K562 (cell line): ENCODE measurements around the gene MYH11. TPM values are rescaled to one million over a fixed set of nuclear protein-coding genes. Genes with fewer than 3 reads are reported as not detected.

ENCODE experiments used
- ASH1L ChIP-seq: fragments of 450-650 bp; IDR thresholded peaks from 2 replicates; pipeline ENCODE4 v1.6.1; 2018; ENCODE audit warnings: borderline replicate concordance, mild to moderate bottlenecking, low read depth; ENCODE audit not compliant: partially characterized antibody
- ATF1 ChIP-seq, 2 experiments: fragments of 450-650 bp in 1 of 2; IDR thresholded peaks; 2 replicates each; pipeline ENCODE4 v1.6.1; 2016; ENCODE audit warnings: missing compliant biosample characterization in 1 of 2, missing genetic modification characterization in 1 of 2
- MBD2 ChIP-seq: sonication (generic); IDR thresholded peaks from 2 replicates; pipeline ENCODE4 v1.6.1; 2016; ENCODE audit warnings: low read depth, borderline replicate concordance
- NFYB ChIP-seq: IDR thresholded peaks from 2 replicates; pipeline ENCODE4 v1.6.1; 2011; ENCODE audit warnings: mild to moderate bottlenecking, moderate library complexity; ENCODE audit not compliant: insufficient read length; ENCODE audit errors: extremely low read depth
- RBM25 ChIP-seq: fragments of 200-400 bp; formaldehyde crosslinking; IDR thresholded peaks from 2 replicates; pipeline ENCODE4 v1.6.1; 2018; ENCODE audit warnings: low read length, low read depth, moderate library complexity; ENCODE audit not compliant: severe bottlenecking
- TAL1 ChIP-seq: fragments of 450-650 bp; IDR thresholded peaks from 2 replicates; pipeline ENCODE4 v1.6.1; 2016; ENCODE audit warnings: mild to moderate bottlenecking
- ZNF586 ChIP-seq: fragments of 450-650 bp; formaldehyde crosslinking; conservative IDR thresholded peaks from 2 replicates; pipeline ENCODE4 v1.4.0; 2020; ENCODE audit warnings: mild to moderate bottlenecking, moderate library complexity
- polyA plus RNA-seq, 8 experiments: library from polyadenylated mRNA; depleted of rRNA in 4 of 8; stranded (reverse) in 5 of 8; unstranded in 3 of 8; fragments of >200 nt; fragmentation: Nextera tagmentation in 2 of 8; fragmentation: Illumina TruSeq in 1 of 8; extraction: Ambion mirVana in 2 of 8; extraction: Trizol in 1 of 8; gene quantifications; 2 replicates each; pipeline versions ENCODE4 v1.2.1 to v1.2.3, GENCODE V29; 2011 to 2014; ENCODE audit warnings: inconsistent platforms in 1 of 8, missing spikeins in 1 of 8
- total RNA-seq, 7 experiments: library from RNA; depleted of rRNA in 6 of 7; stranded (reverse); fragments of >200 nt in 6 of 7; fragmentation: Illumina TruSeq in 2 of 7; extraction: Trizol in 2 of 7; gene quantifications; 2 replicates each; pipeline versions ENCODE4 v1.2.1 to v1.2.3, GENCODE V29; 2011 to 2021; ENCODE audit warnings: low replicate concordance in 1 of 7
- TF ChIP-seq, protein P1 (sequence below): fragments of 450-650 bp; IDR thresholded peaks from 2 replicates; pipeline ENCODE4 v1.6.1; 2018; ENCODE audit not compliant: partially characterized antibody
- TF ChIP-seq, protein P2 (sequence below), 2 experiments: IDR thresholded peaks in 1 of 2; conservative IDR thresholded peaks in 1 of 2; 2 replicates each; pipeline ENCODE4 v1.6.1; 2016; ENCODE audit warnings: low read depth in 2 of 2, mild to moderate bottlenecking in 1 of 2, missing compliant biosample characterization in 1 of 2, missing genetic modification characterization in 1 of 2, moderate library complexity in 1 of 2

Gene MYH11
- total and polyA plus RNA-seq, 9 of the 15 experiments (the other 6 are each of a cell fraction or from before 2014, with no cell fraction given) = 0.05 to 0.47 (median 0.08) TPM; not detected in 5

DNA sequence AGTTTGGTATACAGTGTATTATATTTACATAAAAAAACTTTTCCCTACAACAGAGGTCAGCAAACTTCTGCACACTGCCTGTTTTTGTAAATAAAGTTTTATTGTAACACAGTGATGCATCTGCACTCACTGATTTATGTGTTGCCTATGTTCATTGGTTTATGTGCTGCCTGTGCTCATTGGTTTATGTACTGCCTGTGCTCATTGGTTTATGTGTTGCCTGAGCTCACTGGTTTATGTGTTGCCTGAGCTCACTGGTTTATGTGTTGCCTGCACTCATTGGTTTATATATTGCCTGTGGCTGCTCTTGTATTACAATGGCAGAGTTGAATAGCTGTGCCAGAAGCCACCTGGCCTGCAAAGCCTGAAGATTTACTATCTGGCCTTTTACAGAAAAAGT is 81.6 kb downstream of the MYH11 start (continued):
- TF ChIP-seq ZNF586 (CRISPR knock-in tag) (no peak), ATF1 (CRISPR knock-in tag; IDR thresholded peaks at IDR 0.05) (no peak; the same call in 1 of the 2 replicates), ATF1 (tag; IDR thresholded peaks at IDR 0.05) (peak; percentile 29; the same call in 1 of the 2 replicates), NFYB (peak; percentile 22), ASH1L (peak; percentile 25), TAL1 (no peak), MBD2 (0 out of 2 replicates have a peak, but pooled peaks have one; percentile 24), RBM25 (peak; percentile 52)
- TF ChIP-seq, protein P1, sequence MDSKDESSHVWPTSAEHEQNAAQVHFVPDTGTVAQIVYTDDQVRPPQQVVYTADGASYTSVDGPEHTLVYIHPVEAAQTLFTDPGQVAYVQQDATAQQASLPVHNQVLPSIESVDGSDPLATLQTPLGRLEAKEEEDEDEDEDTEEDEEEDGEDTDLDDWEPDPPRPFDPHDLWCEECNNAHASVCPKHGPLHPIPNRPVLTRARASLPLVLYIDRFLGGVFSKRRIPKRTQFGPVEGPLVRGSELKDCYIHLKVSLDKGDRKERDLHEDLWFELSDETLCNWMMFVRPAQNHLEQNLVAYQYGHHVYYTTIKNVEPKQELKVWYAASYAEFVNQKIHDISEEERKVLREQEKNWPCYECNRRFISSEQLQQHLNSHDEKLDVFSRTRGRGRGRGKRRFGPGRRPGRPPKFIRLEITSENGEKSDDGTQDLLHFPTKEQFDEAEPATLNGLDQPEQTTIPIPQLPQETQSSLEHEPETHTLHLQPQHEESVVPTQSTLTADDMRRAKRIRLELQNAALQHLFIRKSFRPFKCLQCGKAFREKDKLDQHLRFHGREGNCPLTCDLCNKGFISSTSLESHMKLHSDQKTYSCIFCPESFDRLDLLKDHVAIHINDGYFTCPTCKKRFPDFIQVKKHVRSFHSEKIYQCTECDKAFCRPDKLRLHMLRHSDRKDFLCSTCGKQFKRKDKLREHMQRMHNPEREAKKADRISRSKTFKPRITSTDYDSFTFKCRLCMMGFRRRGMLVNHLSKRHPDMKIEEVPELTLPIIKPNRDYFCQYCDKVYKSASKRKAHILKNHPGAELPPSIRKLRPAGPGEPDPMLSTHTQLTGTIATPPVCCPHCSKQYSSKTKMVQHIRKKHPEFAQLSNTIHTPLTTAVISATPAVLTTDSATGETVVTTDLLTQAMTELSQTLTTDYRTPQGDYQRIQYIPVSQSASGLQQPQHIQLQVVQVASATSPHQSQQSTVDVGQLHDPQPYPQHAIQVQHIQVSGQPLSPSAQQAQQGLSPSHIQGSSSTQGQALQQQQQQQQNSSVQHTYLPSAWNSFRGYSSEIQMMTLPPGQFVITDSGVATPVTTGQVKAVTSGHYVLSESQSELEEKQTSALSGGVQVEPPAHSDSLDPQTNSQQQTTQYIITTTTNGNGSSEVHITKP = peak; percentile 88
- TF ChIP-seq, protein P2, sequence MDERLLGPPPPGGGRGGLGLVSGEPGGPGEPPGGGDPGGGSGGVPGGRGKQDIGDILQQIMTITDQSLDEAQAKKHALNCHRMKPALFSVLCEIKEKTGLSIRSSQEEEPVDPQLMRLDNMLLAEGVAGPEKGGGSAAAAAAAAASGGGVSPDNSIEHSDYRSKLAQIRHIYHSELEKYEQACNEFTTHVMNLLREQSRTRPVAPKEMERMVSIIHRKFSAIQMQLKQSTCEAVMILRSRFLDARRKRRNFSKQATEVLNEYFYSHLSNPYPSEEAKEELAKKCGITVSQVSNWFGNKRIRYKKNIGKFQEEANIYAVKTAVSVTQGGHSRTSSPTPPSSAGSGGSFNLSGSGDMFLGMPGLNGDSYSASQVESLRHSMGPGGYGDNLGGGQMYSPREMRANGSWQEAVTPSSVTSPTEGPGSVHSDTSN (CRISPR knock-in tag; IDR thresholded peaks at IDR 0.05; ENCODE audit: low read depth) = no peak
- TF ChIP-seq, protein P2 (tag; conservative IDR thresholded peaks at IDR 0.05; ENCODE audit: low read depth) = 0 out of 2 replicates have a peak, but pooled peaks have one; percentile 11
